Retinal pigment epithelial cell (primary cell): ENCODE results near the gene OR1C1.
"Not testable (repeated sequence)": the region's sequence is repeated elsewhere in the genome, so short reads cannot be mapped to it uniquely, and the experiment has no call there.

ENCODE experiments used
- DNase-seq: peaks from one replicate; pipeline ENCODE4 v3.0.0-alpha.2; 2010; ENCODE audit warnings: low read depth
- H3K4me3 ChIP-seq: 2 replicates; pipeline ENCODE4 v1.5.1; 2011; ENCODE audit warnings: mild to moderate bottlenecking, low read length, control low read depth, moderate library complexity
- CTCF ChIP-seq: conservative IDR thresholded peaks from 2 replicates; pipeline ENCODE4 v1.5.1; 2011; ENCODE audit warnings: low read depth, low read length, control low read depth, inconsistent platforms

Gene OR1C1, protein sequence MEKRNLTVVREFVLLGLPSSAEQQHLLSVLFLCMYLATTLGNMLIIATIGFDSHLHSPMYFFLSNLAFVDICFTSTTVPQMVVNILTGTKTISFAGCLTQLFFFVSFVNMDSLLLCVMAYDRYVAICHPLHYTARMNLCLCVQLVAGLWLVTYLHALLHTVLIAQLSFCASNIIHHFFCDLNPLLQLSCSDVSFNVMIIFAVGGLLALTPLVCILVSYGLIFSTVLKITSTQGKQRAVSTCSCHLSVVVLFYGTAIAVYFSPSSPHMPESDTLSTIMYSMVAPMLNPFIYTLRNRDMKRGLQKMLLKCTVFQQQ

DNA sequence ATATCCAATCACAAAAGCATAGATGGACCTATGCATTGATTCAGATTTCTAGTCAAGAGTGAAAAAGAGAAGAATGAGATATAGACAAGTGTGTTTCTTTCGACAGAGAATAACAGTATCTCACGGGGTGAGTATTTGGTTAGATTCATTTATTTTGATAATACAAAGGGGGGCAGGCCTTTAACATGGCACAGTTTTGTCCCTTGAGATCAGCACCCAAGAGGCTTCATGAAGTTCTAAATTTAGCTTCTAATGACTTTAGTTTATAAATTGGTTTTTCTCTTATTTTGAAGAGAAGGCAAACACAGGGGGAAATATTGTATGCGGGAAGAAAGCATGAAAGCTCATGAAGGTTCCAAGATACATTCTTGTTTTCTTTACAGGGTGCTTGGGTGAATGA lies at the start of gene OR1C1:
Gene OR1C1 (minus strand): TSS at position 101 of the 400 bp plus-strand sequence. CDS start 2,150 bp downstream, outside the sequence.
- no peak for TF ChIP-seq CTCF
- no peak for DNase-seq
- H3K4me3 ChIP-seq, result no peak within 1 kb of the TSS

DNA sequence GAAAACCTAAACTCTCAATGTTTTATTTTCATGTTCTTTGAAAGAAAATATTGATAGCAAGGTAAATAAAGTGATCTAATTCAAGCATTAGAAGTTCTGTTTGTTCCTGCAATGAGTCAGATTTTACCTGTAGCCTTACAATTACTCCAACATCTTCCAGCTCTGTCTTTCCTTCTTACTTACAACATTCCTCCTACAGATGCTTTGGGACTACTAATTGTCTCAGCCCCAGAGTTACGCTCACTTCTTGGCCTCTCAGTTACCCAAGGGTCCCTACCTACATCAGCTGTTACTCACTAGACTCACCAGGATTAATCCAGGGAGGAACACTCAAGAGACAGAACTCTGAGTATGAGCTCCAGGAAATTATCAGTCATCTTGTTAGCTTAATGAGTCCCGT lies 37.2 kb upstream of the OR1C1 start:
- TF ChIP-seq CTCF, result no peak
- no peak for DNase-seq
- H3K4me3 ChIP-seq, result no peak overlapping the region

DNA sequence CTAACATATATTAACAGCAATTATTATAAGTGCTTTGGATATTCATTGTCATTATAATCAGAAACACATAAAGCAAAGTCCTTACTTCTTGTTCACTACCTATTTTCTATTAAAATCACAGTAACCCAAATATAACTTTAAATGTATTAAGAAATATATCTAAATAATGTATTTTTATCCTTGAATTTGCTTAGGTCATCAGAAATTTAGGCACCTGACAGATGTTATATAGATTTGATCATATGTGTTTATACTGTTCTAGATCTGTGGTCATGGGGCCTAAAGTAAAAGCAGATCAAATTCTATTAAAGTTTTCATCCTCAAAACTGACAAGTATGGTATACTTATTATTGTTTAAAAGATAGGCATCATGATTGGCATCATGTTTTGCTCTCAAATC lies 9.2 kb upstream of the OR1C1 start:
- DNase-seq, result no peak
- no peak for TF ChIP-seq CTCF

GRCh38 chr1:247754311-247754710 lies 6.0 kb downstream of the OR1C1 start:
- H3K4me3 ChIP-seq, DNase-seq: not testable (repeated sequence)

More for the DNA sequence above, 9.2 kb upstream of the OR1C1 start:
- no peak overlapping the region for H3K4me3 ChIP-seq

DNA sequence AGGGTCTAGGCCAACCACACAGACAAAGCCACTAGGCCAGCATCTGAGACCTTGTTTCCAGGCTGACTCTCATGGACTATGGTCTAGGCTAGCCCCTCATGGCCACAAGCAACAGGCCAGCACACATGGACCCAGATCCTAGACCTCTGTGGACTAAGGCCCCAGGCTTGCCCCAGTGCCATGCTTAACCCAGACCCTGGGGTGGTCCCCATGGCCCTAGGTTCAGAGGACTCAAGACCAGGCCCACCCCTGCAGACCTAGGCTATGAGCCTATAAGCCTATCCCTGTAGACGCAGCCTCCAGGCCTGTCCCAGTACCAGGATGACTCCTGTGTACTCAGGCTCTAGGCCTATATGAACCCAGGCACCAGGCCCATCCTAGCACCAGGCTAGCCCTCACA lies 10.5 kb downstream of the OR1C1 start:
- DNase-seq, result no peak
- H3K4me3 ChIP-seq, result no peak overlapping the region
- no peak for TF ChIP-seq CTCF

GRCh38 chr1:247748041-247748440 lies 12.3 kb downstream of the OR1C1 start, which contains the start of gene OR14A2:
TSS of gene OR14A2 (minus strand) at chr1:247748141.
- no peak within 1 kb of the TSS for H3K4me3 ChIP-seq
- TF ChIP-seq CTCF, result no peak
- DNase-seq, result no peak

DNA sequence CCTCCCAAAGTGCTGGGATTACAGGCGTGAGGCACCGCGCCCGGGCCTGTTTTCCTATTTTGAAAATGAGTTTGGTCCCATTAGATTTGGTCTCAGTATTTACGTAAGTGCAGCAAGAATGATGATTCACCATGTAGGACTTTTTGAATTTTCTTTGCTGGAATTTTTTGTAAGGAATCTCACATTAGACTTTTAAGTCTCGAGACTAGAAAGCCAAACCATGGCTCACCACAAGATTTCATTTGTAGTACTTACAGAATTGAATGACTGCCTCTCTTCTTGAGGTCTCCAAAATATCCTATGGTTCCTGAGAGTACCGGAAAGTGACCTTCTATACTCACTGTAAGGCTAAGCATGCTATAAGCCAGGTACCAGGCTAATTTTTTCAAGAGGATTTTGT lies 12.7 kb downstream of the OR1C1 start:
- H3K4me3 ChIP-seq, result no peak overlapping the region
- peak; percentile 54 for DNase-seq
- TF ChIP-seq CTCF, result no peak
